ENCODE measurements around the gene ZBTB7A. TPM values are rescaled to one million over a fixed set of nuclear protein-coding genes. Genes with fewer than 3 reads are reported as not detected.

The ZBTB7A gene
- 19.4 and 25.3 TPM in 2 replicates for total RNA-seq (2014; rRNA removed; shearing (Covaris generic))

DNA sequence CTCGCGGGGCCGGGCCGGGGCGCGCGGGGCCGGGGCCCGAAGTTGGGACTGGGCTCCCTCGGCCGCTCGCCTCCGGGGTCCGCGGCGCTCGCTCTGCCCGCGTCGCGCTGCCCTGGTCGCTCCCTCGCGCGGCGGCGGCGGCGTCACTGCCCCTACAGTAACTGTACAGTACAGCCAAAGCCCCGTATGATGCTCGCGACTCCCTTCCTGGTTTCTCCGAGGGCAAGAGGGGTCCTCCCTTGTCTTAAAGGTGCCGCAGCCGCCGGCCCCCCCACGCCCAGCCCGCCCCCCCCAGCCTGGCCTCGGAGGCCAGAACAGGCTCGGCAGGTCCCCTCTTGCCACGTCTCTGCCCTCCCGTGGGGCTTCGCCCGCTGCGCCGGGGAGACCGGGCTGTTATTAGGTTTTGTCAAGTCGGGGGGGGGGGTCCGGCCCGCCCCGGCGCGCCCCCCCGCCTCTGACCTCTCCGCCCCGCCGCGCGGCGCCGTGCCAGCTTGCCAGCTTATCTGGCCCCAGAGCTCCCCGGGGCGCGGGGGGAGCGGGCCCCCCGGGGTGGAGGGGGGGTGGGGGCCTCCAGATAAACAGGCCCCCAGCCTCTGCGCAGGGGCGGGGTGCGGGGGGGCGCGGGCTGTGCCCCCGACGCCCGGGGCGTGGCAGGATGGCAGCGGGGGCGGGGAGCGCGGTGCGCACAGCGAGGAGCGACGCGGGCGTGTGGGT, at the start of gene ZBTB7A:
ZBTB7A (minus strand) TSS at position 218 of the 714 bp plus-strand sequence. CDS start 11,667 bp downstream, outside the sequence.

DNA sequence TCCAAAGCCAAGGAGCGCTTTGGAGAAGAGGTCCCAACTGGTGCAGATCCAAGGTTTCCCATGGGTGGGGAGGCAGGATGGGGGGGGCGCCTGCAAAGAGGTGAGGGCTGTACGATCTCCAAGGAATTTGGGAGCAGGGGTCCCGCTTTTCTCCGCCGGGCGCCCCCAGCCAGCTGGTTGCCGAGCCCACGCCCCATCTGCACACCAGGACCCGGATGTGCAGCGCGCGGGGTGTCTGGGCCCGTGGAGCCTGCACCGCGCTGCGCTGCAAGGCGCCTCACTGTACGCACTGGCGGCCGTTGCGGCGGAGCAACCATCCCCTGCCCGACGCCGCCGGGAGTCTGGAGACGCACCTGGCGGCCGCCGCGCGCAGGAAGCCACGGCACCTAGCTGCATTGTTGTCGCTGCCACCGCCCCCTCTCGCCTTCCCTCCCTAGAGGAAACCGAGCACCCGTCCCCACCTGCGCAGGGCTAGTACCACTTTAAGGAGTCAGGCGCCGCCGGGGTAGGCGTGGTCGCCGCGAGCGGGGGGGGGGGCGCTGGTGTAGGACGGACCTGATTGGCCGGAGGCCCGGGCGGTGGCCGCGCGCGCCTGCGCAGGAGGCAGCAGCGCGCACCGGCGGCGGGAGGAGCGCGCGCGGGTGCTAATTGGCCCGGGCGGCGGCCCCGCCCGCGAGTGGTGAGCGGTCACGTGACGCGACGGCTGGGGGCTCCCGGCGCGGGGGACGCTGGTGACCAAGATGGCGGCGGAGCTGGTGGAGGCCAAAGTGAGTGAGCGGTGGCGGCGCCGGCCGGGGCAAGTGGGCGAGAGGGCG, 59.5 kb downstream of the ZBTB7A start, which contains the start of gene PIAS4:
PIAS4 (plus strand) TSS at position 716 of the 815 bp plus-strand sequence; CDS start at position 741, 25 bp downstream.

Other genes with a start within 250 kb of the ZBTB7A start
- gene ZFR2, start 197.9 kb downstream of the ZBTB7A start, total RNA-seq (2014; rRNA removed; shearing (Covaris generic)): not detected in 2 replicates
- not detected in 2 replicates for gene ATCAY, start 186.2 kb downstream of the ZBTB7A start, total RNA-seq (2014; rRNA removed; shearing (Covaris generic))
- not detected in 2 replicates for gene NMRK2, start 133.8 kb downstream of the ZBTB7A start, total RNA-seq (2014; rRNA removed; shearing (Covaris generic))
- gene DAPK3, start 95.8 kb downstream of the ZBTB7A start, total RNA-seq (2014; rRNA removed; shearing (Covaris generic)): 124 and 126 TPM in 2 replicates
- 2,078 and 2,088 TPM in 2 replicates for gene EEF2, start 81.4 kb downstream of the ZBTB7A start, total RNA-seq (2014; rRNA removed; shearing (Covaris generic))
- gene PIAS4, start 59.2 kb downstream of the ZBTB7A start, total RNA-seq (2014; rRNA removed; shearing (Covaris generic)): 17.6 and 22.6 TPM in 2 replicates
- 135 and 145 TPM in 2 replicates for gene MAP2K2, start 57.2 kb upstream of the ZBTB7A start, total RNA-seq (2014; rRNA removed; shearing (Covaris generic))
- not detected in 2 replicates for gene CREB3L3, start 86.7 kb upstream of the ZBTB7A start, total RNA-seq (2014; rRNA removed; shearing (Covaris generic))
- 26.9 and 28.0 TPM in 2 replicates for gene SIRT6, start 115.7 kb upstream of the ZBTB7A start, total RNA-seq (2014; rRNA removed; shearing (Covaris generic))
- 0.49 and 0.80 TPM in 2 replicates for gene ANKRD24, start 115.8 kb upstream of the ZBTB7A start, total RNA-seq (2014; rRNA removed; shearing (Covaris generic))
- 1.8 and 4.5 TPM in 2 replicates for gene EBI3, start 162.6 kb upstream of the ZBTB7A start, total RNA-seq (2014; rRNA removed; shearing (Covaris generic))
- 48.2 and 48.4 TPM in 2 replicates for gene YJU2, start 180.2 kb upstream of the ZBTB7A start, total RNA-seq (2014; rRNA removed; shearing (Covaris generic))
- gene SHD, start 212.4 kb upstream of the ZBTB7A start, total RNA-seq (2014; rRNA removed; shearing (Covaris generic)): not detected in 2 replicates
- gene TMIGD2, start 235.5 kb upstream of the ZBTB7A start, total RNA-seq (2014; rRNA removed; shearing (Covaris generic)): not detected in 2 replicates
- gene FSD1, start 237.7 kb upstream of the ZBTB7A start, total RNA-seq (2014; rRNA removed; shearing (Covaris generic)): 46.5 and 48.8 TPM in 2 replicates